GM12878 (cell line): ENCODE data around the gene RBBP5. TPM values are rescaled to one million over a fixed set of nuclear protein-coding genes. Genes with fewer than 3 reads are reported as not detected.

Experiments used
- ESRRA ChIP-seq: IDR thresholded peaks from 2 replicates; pipeline ENCODE4 v1.6.1; 2012; ENCODE audit warnings: mild to moderate bottlenecking, low read length, improper control_type of control experiment
- IKZF2 ChIP-seq, 2 experiments: fragments of 450-650 bp; IDR thresholded peaks; 2 replicates each; pipeline ENCODE4 v1.6.1; 2017; ENCODE audit warnings: mild to moderate bottlenecking in 2 of 2, moderate library complexity in 2 of 2
- JUNB ChIP-seq: IDR thresholded peaks from 2 replicates; pipeline ENCODE4 v1.6.1; 2016; ENCODE audit warnings: antibody characterized with exemption, mild to moderate bottlenecking
- PAX5 ChIP-seq: IDR thresholded peaks from 2 replicates; pipeline ENCODE4 v1.6.1; 2011; ENCODE audit warnings: low read depth, low read length, borderline replicate concordance
- RAD21 ChIP-seq: IDR thresholded peaks from 2 replicates; pipeline ENCODE4 v1.6.1; 2011; ENCODE audit warnings: mild to moderate bottlenecking, low read depth, low read length, moderate library complexity; ENCODE audit not compliant: insufficient read depth
- SMARCA5 ChIP-seq: fragments of 450-650 bp; IDR thresholded peaks from 2 replicates; pipeline ENCODE4 v1.6.1; 2017; ENCODE audit warnings: mild to moderate bottlenecking
- SREBF1 ChIP-seq: IDR thresholded peaks from 2 replicates; pipeline ENCODE4 v1.6.1; 2012; ENCODE audit warnings: mild to moderate bottlenecking, low read length
- polyA plus RNA-seq, 11 experiments: library from polyadenylated mRNA; depleted of rRNA in 4 of 11; unstranded in 6 of 11; stranded (reverse) in 5 of 11; fragments of >200 nt; fragmentation: Nextera tagmentation in 4 of 11; fragmentation: Illumina TruSeq in 1 of 11; extraction: Ambion mirVana in 4 of 11; extraction: Trizol in 1 of 11; gene quantifications; 1 replicate in 1 of 11; 2 replicates in 10 of 11; pipeline versions ENCODE4 v1.2.1 to v1.2.3, GENCODE V29; 2011 to 2016; ENCODE audit warnings: inconsistent platforms in 2 of 11, missing spikeins in 2 of 11, low read depth in 1 of 11
- total RNA-seq, 4 experiments: library from RNA; depleted of rRNA in 3 of 4; stranded (reverse); fragments of >200 nt in 3 of 4; fragmentation: Illumina TruSeq in 1 of 4; extraction: Trizol in 1 of 4; gene quantifications; 2 replicates each; pipeline versions ENCODE4 v1.2.1 to v1.2.3, GENCODE V29; 2013 to 2021
- TF ChIP-seq, protein P1 (sequence below): fragments of 450-650 bp; IDR thresholded peaks from 2 replicates; pipeline ENCODE4 v1.6.1; 2017; ENCODE audit warnings: mild to moderate bottlenecking, moderate library complexity
- TF ChIP-seq, protein P2 (sequence below): fragments of 450-650 bp; IDR thresholded peaks from 2 replicates; pipeline ENCODE4 v1.6.1; 2017; ENCODE audit warnings: low read depth, mild to moderate bottlenecking, moderate library complexity
- TF ChIP-seq, protein P3 (sequence below): IDR thresholded peaks from 2 replicates; pipeline ENCODE4 v1.6.1; 2011; ENCODE audit warnings: borderline replicate concordance, low read depth, mild to moderate bottlenecking, moderate library complexity, mixed read lengths, low read length; ENCODE audit not compliant: insufficient read depth; ENCODE audit errors: extremely low read length
- TF ChIP-seq, protein P4 (sequence below): fragments of 450-650 bp; IDR thresholded peaks from 2 replicates; pipeline ENCODE4 v1.6.1; 2017; ENCODE audit warnings: borderline replicate concordance
- TF ChIP-seq, protein P5 (sequence below): fragments of 450-650 bp; IDR thresholded peaks from 2 replicates; pipeline ENCODE4 v1.6.1; 2016; ENCODE audit warnings: mild to moderate bottlenecking
- TF ChIP-seq, protein P6 (sequence below): fragments of 450-650 bp; formaldehyde crosslinking; IDR thresholded peaks from 2 replicates; pipeline ENCODE4 v1.5.0; 2022; ENCODE audit warnings: mild to moderate bottlenecking, missing genetic modification characterization

The RBBP5 gene
- total and polyA plus RNA-seq, 10 of the 15 experiments (the other 5 are each of a cell fraction or from before 2014, with no cell fraction given) = 10.0 to 20.6 (median 14.8) TPM

DNA sequence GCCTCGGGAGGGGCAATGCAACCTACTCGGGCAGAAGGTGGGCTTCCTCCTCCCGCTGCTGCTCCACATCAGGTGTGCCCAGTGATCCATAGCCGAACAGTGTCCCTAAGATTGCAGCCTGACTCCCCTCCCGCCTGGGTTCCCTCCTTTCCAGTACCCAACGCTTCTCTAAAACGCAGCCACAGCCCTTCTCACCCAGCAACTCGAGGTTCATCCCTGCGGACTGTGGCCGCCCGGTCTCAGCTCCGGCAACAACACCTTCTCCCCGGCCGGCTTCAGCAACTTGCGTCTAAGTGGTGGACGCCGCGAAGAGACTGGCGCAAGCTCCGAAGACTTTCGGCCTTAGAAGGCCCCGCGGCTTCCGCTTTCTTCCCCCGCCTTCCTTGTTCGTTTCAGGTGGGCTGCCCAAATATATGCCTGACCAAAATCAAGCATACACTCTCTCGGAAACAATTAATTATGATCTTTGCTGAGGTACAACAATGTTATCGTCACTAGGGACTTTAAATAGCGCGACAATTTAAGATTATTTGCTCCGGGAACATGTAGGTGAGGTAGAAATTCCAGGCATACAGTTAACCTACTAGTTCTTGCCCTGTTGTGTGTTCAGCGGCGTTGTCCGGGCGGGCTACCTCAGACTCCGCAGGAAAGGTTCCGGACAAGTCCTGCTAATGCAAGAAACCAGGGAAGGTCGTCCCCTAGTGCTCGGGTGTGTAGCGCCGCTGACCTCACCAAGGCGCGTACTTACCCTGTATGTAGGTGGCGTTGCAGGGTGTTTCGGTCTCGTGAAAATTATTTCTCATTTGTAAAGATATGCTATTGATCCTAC is at the start of gene RBBP5 (continued):
- TF ChIP-seq RAD21 (peak; percentile 55), ESRRA (peak; percentile 89), SMARCA5 (peak; percentile 98), IKZF2 (IDR thresholded peaks at IDR 0.05) (peak; percentile 79 to 92), JUNB (peak; percentile 23; the same call in 1 of the 2 replicates), PAX5 (peak; percentile 68; the same call in 1 of the 2 replicates), SREBF1 (no peak)
- TF ChIP-seq, protein P1, sequence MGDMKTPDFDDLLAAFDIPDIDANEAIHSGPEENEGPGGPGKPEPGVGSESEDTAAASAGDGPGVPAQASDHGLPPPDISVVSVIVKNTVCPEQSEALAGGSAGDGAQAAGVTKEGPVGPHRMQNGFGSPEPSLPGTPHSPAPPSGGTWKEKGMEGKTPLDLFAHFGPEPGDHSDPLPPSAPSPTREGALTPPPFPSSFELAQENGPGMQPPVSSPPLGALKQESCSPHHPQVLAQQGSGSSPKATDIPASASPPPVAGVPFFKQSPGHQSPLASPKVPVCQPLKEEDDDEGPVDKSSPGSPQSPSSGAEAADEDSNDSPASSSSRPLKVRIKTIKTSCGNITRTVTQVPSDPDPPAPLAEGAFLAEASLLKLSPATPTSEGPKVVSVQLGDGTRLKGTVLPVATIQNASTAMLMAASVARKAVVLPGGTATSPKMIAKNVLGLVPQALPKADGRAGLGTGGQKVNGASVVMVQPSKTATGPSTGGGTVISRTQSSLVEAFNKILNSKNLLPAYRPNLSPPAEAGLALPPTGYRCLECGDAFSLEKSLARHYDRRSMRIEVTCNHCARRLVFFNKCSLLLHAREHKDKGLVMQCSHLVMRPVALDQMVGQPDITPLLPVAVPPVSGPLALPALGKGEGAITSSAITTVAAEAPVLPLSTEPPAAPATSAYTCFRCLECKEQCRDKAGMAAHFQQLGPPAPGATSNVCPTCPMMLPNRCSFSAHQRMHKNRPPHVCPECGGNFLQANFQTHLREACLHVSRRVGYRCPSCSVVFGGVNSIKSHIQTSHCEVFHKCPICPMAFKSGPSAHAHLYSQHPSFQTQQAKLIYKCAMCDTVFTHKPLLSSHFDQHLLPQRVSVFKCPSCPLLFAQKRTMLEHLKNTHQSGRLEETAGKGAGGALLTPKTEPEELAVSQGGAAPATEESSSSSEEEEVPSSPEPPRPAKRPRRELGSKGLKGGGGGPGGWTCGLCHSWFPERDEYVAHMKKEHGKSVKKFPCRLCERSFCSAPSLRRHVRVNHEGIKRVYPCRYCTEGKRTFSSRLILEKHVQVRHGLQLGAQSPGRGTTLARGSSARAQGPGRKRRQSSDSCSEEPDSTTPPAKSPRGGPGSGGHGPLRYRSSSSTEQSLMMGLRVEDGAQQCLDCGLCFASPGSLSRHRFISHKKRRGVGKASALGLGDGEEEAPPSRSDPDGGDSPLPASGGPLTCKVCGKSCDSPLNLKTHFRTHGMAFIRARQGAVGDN = peak; percentile 73
- TF ChIP-seq, protein P2, sequence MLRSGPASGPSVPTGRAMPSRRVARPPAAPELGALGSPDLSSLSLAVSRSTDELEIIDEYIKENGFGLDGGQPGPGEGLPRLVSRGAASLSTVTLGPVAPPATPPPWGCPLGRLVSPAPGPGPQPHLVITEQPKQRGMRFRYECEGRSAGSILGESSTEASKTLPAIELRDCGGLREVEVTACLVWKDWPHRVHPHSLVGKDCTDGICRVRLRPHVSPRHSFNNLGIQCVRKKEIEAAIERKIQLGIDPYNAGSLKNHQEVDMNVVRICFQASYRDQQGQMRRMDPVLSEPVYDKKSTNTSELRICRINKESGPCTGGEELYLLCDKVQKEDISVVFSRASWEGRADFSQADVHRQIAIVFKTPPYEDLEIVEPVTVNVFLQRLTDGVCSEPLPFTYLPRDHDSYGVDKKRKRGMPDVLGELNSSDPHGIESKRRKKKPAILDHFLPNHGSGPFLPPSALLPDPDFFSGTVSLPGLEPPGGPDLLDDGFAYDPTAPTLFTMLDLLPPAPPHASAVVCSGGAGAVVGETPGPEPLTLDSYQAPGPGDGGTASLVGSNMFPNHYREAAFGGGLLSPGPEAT = peak; percentile 100
- TF ChIP-seq, protein P3, sequence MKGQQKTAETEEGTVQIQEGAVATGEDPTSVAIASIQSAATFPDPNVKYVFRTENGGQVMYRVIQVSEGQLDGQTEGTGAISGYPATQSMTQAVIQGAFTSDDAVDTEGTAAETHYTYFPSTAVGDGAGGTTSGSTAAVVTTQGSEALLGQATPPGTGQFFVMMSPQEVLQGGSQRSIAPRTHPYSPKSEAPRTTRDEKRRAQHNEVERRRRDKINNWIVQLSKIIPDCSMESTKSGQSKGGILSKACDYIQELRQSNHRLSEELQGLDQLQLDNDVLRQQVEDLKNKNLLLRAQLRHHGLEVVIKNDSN = no peak
- TF ChIP-seq, protein P4, sequence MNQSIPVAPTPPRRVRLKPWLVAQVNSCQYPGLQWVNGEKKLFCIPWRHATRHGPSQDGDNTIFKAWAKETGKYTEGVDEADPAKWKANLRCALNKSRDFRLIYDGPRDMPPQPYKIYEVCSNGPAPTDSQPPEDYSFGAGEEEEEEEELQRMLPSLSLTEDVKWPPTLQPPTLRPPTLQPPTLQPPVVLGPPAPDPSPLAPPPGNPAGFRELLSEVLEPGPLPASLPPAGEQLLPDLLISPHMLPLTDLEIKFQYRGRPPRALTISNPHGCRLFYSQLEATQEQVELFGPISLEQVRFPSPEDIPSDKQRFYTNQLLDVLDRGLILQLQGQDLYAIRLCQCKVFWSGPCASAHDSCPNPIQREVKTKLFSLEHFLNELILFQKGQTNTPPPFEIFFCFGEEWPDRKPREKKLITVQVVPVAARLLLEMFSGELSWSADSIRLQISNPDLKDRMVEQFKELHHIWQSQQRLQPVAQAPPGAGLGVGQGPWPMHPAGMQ = peak; percentile 99
- TF ChIP-seq, protein P5, sequence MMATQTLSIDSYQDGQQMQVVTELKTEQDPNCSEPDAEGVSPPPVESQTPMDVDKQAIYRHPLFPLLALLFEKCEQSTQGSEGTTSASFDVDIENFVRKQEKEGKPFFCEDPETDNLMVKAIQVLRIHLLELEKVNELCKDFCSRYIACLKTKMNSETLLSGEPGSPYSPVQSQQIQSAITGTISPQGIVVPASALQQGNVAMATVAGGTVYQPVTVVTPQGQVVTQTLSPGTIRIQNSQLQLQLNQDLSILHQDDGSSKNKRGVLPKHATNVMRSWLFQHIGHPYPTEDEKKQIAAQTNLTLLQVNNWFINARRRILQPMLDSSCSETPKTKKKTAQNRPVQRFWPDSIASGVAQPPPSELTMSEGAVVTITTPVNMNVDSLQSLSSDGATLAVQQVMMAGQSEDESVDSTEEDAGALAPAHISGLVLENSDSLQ = peak; percentile 38
- TF ChIP-seq, protein P6, sequence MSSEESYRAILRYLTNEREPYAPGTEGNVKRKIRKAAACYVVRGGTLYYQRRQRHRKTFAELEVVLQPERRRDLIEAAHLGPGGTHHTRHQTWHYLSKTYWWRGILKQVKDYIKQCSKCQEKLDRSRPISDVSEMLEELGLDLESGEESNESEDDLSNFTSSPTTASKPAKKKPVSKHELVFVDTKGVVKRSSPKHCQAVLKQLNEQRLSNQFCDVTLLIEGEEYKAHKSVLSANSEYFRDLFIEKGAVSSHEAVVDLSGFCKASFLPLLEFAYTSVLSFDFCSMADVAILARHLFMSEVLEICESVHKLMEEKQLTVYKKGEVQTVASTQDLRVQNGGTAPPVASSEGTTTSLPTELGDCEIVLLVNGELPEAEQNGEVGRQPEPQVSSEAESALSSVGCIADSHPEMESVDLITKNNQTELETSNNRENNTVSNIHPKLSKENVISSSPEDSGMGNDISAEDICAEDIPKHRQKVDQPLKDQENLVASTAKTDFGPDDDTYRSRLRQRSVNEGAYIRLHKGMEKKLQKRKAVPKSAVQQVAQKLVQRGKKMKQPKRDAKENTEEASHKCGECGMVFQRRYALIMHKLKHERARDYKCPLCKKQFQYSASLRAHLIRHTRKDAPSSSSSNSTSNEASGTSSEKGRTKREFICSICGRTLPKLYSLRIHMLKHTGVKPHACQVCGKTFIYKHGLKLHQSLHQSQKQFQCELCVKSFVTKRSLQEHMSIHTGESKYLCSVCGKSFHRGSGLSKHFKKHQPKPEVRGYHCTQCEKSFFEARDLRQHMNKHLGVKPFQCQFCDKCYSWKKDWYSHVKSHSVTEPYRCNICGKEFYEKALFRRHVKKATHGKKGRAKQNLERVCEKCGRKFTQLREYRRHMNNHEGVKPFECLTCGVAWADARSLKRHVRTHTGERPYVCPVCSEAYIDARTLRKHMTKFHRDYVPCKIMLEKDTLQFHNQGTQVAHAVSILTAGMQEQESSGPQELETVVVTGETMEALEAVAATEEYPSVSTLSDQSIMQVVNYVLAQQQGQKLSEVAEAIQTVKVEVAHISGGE (CRISPR knock-in tag) = peak; percentile 99
